Mesenteric fat pad (tissue), 1 donor: ENCODE results near the gene CCNQ. TPM values are rescaled to one million over a fixed set of nuclear protein-coding genes. Genes with fewer than 3 reads are reported as not detected.
A peak's percentile ranks its signal among the peaks of the same experiment; 100 is the strongest.

Experiments used
- DNase-seq: peaks from one replicate; pipeline ENCODE4 v3.0.0-alpha.2; 2020; ENCODE audit warnings: low spot score
- total RNA-seq: library from RNA; stranded (reverse); fragmentation: NEBNext Ultra II Directional; extraction: Animal tissue kit (Norgen Biotek cat#: 25700); gene quantifications from one replicate; pipeline ENCODE4 v1.2.1, GENCODE V29; 2021
- donor health status: DM: yes; HTN: yes; CAD: no.

The CCNQ gene
- total RNA-seq, 1 donor from 2014 or later, result 16.3 TPM

GRCh38 chrX:153637121-153638040, 38.4 kb upstream of the CCNQ start:
- DNase-seq, result peak; percentile 86

- DNase-seq, result no peak
Measured at GRCh38 chrX:153636716-153637115, 37.8 kb upstream of the CCNQ start.

- DNase-seq, result peak; percentile 80
Measured at GRCh38 chrX:153635788-153636668, 37.1 kb upstream of the CCNQ start.

- no peak for DNase-seq
Measured at GRCh38 chrX:153635388-153635787, 36.4 kb upstream of the CCNQ start.

GRCh38 chrX:153634832-153635231, 35.9 kb upstream of the CCNQ start:
- DNase-seq, result no peak

- DNase-seq, result no peak
Measured at GRCh38 chrX:153634236-153634635, 35.3 kb upstream of the CCNQ start.

GRCh38 chrX:153633607-153634180, 34.8 kb upstream of the CCNQ start:
- DNase-seq, result no peak

GRCh38 chrX:153633048-153633447, 34.1 kb upstream of the CCNQ start:
- DNase-seq, result no peak

- no peak for DNase-seq
Measured at GRCh38 chrX:153632595-153632946, 33.6 kb upstream of the CCNQ start.

GRCh38 chrX:153631907-153632594, 33.1 kb upstream of the CCNQ start:
- no peak for DNase-seq

- DNase-seq, result no peak
Measured at GRCh38 chrX:153631346-153631745, 32.4 kb upstream of the CCNQ start.

GRCh38 chrX:153628665-153629064, 29.7 kb upstream of the CCNQ start:
- no peak for DNase-seq

GRCh38 chrX:153628129-153628528, 29.2 kb upstream of the CCNQ start:
- no peak for DNase-seq

- DNase-seq, result no peak
Measured at GRCh38 chrX:153627675-153628111, 28.8 kb upstream of the CCNQ start.

- no peak for DNase-seq
Measured at GRCh38 chrX:153626863-153627674, 28.1 kb upstream of the CCNQ start.

- DNase-seq, result no peak
Measured at GRCh38 chrX:153626025-153626633, 27.2 kb upstream of the CCNQ start.

- DNase-seq, result no peak
Measured at GRCh38 chrX:153625271-153626024, 26.5 kb upstream of the CCNQ start.

- DNase-seq, result no peak
Measured at GRCh38 chrX:153624196-153625091, 25.5 kb upstream of the CCNQ start.
